Fibroblast of the conjunctiva (primary cell): ENCODE data around the gene ZNF646.

Experiments
- DNase-seq: peaks from one replicate; pipeline ENCODE4 v3.0.0-alpha.2; 2010; ENCODE audit warnings: low read depth

Gene ZNF646

GRCh38 chr16:31063843-31064611, 10.2 kb upstream of the ZNF646 start:
- DNase-seq, result no peak

GRCh38 chr16:31064882-31065461, 9.2 kb upstream of the ZNF646 start:
- peak; percentile 90 for DNase-seq

- DNase-seq, result no peak
Observed at GRCh38 chr16:31067342-31067741, 6.9 kb upstream of the ZNF646 start.

DNA sequence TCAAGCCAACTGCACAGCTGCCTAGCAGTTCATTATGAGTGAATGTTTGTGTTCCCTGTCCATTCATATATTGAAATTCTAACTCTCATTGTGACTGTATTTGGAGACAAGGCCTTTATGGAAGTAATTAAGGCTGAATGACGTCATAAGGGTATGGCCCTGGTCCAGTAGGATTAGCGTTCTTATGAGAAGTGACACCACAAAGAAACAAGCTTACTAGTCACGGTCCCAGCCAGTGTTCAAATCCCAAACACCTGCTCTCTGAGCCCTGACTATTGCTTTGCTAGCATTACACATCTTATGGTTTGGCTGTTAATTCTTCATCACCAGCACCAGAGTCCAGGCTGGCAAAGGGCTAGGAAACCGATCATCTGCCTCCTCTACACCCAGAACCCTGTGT, 2.4 kb upstream of the ZNF646 start:
- peak; percentile 85 for DNase-seq

DNA sequence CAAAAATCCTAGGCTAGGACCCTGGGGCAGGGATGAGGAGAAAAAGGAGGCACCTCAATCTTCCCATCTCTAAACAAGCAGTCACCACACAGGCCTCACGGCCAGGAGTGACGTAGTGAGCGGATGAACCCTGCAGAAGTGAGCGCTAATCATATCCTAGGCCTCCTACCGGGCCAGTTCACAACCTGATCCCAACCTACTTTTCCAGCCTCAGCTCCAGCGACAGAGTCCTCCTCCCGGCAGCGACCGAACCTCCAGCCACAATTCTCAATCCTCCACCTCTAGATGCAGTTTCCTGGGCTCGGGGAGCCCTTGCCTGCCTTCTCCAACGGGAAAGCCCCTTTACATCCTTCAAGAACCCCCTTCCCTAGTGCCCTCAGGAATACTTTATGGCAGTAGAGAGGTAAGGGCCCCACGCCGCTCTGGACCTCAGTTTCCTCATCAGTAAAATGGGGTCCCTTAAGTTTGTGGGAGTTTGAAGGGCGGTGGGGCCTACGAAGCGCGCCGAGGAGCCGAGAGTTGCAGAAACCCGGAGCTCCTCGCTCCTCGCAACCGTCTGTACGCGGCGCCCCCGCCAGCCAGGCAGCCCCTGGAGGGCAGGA, 1.6 kb upstream of the ZNF646 start:
- no peak for DNase-seq

DNA sequence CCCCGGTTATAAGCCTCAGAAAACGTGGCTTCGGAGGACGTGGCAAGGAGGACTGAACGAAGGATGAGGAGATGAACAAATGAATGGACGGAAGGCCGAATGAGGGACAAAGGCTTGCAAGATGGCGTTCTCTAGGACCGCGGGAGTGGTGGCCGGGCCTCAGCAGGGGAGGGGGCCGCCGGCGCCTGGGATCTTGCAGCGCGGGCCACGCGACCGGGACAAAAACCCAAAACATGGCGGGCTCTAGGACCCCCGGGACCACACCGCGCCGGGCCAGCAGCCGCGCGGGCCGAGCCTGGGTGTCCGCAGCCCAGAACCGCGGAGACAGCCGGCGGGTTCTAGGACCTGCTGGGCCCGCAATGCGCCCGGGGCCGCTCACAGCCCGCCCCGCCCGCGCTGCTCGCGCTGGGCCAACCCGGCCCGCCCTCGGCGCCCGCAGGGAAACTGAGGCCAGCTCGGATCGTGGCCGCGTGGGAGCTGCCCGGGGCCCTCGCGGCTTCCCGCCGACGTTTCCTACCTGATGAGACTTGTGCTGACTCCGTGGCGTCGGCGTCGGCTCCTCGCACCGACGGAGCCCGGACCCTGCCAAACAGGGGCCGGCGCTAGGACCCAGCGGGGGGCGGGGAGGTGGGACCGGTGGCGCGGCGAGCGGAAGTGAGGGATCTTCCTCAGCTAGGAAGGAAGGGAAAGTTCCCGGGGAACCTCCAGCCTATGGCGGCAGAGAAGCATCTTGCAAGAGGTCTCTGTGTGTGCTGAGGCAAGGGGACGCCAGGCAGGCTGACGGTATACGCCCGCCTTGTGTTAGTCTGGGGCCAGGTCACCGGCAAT, 866 bp upstream of the ZNF646 start:
- peak; percentile 77 for DNase-seq

DNA sequence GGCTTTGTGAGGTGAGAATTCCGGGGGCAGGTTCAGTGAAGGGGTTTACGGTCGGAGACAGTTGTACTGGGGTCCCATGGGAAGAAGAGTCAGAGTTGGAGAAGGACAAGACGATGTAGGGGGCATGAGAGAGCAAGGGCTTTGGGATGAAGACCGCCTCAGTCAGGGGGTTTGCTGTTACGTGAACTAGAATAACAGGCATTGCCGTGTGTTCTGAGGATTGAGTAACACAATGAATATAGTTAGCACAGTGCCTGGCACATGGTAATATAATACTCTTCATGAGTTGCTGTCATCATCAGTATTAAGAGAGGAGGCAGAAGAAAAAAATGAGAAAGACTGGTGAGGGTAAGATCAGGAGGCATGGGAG, 577 bp downstream of the ZNF646 start:
- DNase-seq, result no peak

GRCh38 chr16:31076319-31076718, 2.1 kb downstream of the ZNF646 start:
- no peak for DNase-seq

- DNase-seq, result no peak
Observed at GRCh38 chr16:31077024-31077423, 2.8 kb downstream of the ZNF646 start.

GRCh38 chr16:31077592-31078396, 3.6 kb downstream of the ZNF646 start:
- no peak for DNase-seq

- DNase-seq, result no peak
Observed at GRCh38 chr16:31078597-31079341, 4.5 kb downstream of the ZNF646 start.

DNA sequence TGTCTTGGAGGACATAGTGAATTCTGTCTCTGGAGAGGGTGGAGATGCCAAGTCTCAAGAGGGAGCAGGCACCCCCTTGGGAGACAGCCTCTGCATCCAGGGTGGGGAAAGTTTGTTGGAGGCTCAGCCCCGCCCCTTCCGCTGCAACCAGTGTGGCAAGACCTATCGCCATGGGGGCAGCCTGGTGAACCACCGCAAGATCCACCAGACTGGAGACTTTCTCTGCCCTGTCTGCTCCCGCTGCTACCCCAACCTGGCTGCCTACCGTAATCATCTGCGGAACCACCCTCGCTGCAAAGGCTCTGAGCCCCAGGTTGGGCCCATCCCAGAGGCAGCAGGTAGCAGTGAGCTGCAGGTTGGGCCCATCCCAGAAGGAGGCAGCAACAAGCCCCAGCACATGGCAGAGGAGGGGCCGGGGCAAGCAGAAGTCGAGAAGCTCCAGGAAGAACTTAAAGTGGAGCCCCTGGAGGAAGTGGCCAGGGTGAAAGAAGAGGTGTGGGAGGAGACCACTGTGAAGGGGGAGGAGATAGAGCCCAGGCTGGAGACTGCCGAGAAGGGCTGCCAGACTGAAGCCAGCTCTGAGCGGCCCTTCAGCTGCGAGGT, 5.2 kb downstream of the ZNF646 start:
- no peak for DNase-seq

GRCh38 chr16:31080035-31080629, 5.9 kb downstream of the ZNF646 start:
- no peak for DNase-seq

DNA sequence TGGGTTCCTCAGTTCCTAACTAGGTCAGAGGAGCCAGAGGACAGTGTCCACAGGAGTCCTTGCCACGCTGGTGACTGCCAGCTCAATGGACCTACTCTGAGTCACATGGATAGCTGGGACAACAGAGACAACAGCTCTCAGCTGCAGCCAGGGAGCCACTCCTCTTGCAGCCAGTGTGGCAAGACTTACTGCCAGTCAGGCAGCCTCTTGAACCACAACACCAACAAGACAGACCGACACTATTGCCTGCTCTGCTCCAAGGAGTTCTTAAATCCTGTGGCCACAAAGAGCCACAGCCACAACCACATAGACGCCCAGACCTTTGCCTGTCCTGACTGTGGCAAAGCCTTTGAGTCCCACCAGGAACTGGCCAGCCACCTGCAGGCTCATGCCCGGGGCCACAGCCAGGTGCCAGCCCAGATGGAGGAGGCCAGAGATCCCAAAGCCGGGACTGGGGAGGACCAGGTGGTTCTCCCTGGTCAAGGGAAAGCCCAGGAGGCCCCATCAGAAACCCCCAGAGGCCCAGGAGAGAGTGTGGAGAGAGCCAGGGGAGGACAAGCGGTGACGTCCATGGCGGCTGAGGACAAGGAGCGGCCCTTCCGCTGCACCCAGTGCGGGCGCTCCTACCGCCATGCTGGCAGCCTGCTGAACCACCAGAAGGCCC, 6.7 kb downstream of the ZNF646 start:
- no peak for DNase-seq

DNA sequence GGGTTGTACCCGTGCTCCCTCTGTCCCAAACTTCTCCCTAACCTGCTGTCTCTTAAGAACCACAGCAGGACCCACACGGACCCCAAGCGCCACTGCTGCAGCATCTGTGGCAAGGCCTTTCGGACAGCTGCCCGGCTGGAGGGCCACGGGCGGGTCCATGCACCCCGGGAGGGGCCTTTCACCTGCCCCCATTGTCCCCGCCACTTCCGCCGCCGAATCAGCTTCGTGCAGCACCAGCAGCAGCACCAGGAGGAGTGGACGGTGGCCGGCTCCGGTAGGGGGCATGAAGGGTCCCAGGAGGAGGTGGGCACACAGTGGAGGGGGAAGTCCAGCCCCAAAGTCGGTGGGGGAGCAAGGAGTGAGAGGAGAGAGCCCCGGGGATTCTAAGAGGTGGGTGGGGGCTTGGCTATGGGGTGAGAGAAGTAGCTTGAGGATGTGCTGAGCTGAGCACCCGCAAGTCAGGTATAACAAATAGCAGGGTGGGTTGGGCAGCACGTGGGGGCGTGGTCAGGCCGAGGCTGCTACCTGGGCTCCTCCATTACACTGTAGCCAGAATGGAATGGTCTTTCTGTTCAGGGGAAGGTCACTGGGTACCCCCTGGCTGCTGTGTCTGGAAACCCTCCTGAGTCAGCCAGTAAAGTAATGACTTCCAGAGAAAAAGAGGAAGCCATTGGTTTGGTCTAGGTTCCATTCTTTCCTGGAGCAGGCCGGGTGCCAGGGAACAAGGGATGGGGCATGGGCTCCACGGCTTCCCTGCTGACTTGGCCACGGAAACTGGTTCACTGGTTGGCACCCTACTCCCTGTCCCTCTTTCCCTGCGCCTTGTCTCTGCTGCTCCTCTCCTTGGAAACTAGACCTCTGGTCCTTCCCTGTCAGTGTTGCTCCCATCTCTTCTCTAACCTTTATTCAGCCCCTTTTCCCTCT, 7.5 kb downstream of the ZNF646 start:
- no peak for DNase-seq

DNA sequence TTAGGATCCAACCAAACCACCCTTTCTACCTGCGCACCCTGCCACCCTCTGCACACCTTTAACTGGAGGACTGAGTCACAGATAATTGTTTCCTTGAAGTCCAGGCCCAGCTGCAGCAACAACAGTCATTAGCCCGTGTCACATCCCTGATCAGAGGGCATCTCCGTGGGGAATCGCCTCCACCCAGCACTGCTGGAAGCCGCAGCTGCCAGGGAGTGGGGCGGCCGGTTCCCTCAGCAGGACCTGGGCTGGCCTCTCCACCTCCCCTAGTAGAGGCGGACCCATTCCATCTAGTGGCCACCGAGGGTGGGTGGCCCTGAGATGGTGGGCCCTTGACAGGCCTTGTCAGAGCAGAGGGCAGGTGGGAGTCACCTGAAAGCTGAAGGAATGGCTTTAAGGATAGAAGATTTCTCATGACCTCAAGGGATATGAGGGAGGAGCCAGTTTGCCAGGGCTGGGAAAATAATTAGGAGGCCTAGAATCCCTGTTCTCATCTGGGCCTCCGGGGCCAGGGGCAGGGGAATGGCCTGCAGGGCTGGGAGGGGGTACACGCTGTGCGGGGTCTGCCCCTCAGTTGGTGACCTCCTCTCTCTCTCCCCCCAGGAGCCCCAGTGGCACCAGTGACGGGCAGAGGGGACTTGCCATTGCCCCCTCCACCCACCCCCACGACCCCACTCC, 8.3 kb downstream of the ZNF646 start:
- no peak for DNase-seq

GRCh38 chr16:31083081-31083480, 8.9 kb downstream of the ZNF646 start:
- DNase-seq, result no peak

- DNase-seq, result no peak
Observed at GRCh38 chr16:31083556-31083955, 9.3 kb downstream of the ZNF646 start.
